ENCODE data around the gene HBS1L.

DNA sequence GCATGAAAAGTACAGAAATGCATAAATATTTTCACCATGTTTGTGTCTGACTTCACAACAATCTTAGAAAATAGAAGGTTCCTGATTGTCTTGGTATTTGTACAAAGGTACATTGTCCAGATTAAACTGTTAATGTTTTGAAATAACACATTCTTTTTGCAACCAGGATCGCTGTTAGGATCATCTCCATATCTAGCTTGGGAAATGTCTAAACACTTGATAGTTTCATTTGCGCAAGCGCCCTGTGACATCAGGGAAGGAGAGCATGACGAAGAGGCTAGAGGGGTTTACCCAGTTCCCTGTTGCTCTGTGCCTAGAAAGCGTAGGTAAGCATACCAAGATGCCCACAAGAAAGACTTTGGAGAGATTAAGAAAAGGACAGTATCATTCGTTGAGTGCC, 124.2 kb downstream of the HBS1L start:
- TF ChIP-seq TEAD4 (CRISPR knock-in tag; IDR thresholded peaks at IDR 0.05) (no peak), ZNF263 (CRISPR knock-in tag; IDR thresholded peaks at IDR 0.05; ENCODE audit: low read depth) (no peak)
- TF ChIP-seq, protein P1, sequence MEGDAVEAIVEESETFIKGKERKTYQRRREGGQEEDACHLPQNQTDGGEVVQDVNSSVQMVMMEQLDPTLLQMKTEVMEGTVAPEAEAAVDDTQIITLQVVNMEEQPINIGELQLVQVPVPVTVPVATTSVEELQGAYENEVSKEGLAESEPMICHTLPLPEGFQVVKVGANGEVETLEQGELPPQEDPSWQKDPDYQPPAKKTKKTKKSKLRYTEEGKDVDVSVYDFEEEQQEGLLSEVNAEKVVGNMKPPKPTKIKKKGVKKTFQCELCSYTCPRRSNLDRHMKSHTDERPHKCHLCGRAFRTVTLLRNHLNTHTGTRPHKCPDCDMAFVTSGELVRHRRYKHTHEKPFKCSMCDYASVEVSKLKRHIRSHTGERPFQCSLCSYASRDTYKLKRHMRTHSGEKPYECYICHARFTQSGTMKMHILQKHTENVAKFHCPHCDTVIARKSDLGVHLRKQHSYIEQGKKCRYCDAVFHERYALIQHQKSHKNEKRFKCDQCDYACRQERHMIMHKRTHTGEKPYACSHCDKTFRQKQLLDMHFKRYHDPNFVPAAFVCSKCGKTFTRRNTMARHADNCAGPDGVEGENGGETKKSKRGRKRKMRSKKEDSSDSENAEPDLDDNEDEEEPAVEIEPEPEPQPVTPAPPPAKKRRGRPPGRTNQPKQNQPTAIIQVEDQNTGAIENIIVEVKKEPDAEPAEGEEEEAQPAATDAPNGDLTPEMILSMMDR (IDR thresholded peaks at IDR 0.05) = no peak

Measured in WTC11 (cell line).